ENCODE results near the gene MACROD1. TPM values are rescaled to one million over a fixed set of nuclear protein-coding genes. Genes with fewer than 3 reads are reported as not detected.

MACROD1 gene
- total and polyA plus RNA-seq, 2 of the 13 experiments (the other 11 are each of a cell fraction or from before 2014, with no cell fraction given), result 23.1 to 34.5 TPM

DNA sequence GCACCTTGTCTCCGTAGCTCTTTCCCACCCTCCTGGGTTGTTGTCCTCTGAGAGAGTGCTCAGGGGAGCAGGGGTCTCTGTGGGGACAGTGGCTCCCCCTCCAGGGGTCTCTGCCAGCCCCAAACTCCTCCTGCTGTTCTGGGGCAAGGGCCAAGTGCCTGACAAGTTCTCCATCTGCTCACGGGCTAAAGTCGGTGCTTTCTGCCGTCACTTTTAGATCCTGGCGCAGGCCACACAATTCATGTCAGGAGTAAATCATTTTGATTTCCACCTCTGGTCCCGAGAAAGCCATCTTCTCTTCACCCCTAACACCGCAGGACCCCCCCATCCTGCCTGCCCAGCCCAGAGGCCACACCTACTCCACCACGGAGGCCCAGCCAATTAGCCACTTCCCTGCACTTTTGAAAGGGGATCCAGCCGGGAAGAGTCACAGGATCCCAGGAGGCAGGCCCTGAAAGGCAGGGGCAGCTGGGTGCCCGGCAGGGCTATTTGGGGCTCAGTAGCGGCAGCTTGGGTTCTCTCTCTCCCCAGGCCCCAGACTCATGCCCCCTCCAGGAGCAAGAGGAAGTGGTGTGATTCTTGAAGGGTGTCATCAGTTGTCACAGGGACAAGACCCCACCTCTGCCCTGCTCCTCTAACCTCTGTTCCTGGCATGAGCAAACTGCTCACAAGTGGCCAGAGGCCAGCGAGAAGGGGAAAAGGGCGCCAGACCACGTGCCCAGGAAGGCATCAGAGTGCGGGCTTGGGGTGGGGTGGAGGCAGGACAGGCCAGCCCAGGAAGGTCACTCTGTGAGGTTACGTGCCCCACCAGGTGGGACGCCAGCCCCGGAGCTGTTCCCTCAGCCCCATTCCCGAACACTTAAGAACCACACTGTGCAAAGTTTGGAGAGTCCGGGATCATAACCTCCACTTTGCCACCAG lies 1.3 kb downstream of the MACROD1 start (continued):
- TF ChIP-seq, protein P1, sequence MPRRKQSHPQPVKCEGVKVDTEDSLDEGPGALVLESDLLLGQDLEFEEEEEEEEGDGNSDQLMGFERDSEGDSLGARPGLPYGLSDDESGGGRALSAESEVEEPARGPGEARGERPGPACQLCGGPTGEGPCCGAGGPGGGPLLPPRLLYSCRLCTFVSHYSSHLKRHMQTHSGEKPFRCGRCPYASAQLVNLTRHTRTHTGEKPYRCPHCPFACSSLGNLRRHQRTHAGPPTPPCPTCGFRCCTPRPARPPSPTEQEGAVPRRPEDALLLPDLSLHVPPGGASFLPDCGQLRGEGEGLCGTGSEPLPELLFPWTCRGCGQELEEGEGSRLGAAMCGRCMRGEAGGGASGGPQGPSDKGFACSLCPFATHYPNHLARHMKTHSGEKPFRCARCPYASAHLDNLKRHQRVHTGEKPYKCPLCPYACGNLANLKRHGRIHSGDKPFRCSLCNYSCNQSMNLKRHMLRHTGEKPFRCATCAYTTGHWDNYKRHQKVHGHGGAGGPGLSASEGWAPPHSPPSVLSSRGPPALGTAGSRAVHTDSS (CRISPR knock-in tag; conservative IDR thresholded peaks at IDR 0.05), result no peak
- TF ChIP-seq ZNF430 (CRISPR knock-in tag; IDR thresholded peaks at IDR 0.05), result no peak
- TF ChIP-seq LCORL (IDR thresholded peaks at IDR 0.05), result no peak
- TF ChIP-seq LCORL (CRISPR knock-in tag; IDR thresholded peaks at IDR 0.05), result peak; percentile 17; the same call in 1 of the 2 replicates
- 0 out of 2 replicates have a peak, but pooled peaks have one; percentile 12 for TF ChIP-seq ZC3H13 (CRISPR knock-in tag; IDR thresholded peaks at IDR 0.05)
- TF ChIP-seq, protein P2, sequence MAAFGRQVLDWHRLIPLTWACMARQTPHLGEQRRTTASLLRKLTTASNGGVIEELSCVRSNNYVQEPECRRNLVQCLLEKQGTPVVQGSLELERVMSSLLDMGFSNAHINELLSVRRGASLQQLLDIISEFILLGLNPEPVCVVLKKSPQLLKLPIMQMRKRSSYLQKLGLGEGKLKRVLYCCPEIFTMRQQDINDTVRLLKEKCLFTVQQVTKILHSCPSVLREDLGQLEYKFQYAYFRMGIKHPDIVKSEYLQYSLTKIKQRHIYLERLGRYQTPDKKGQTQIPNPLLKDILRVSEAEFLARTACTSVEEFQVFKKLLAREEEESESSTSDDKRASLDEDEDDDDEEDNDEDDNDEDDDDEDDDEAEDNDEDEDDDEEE (CRISPR knock-in tag; IDR thresholded peaks at IDR 0.05), result no peak
- no peak for TF ChIP-seq ZSCAN30 (CRISPR knock-in tag; IDR thresholded peaks at IDR 0.05)
- no peak for TF ChIP-seq ZKSCAN5 (CRISPR knock-in tag; IDR thresholded peaks at IDR 0.05)
- no peak for TF ChIP-seq SMAD3 (CRISPR knock-in tag; IDR thresholded peaks at IDR 0.05)
- no peak for TF ChIP-seq YEATS4 (CRISPR knock-in tag; IDR thresholded peaks at IDR 0.05; ENCODE audit: borderline replicate concordance)
- no peak for TF ChIP-seq ZNF329 (CRISPR knock-in tag; IDR thresholded peaks at IDR 0.05; ENCODE audit: low read depth)
- TF ChIP-seq, protein P3, sequence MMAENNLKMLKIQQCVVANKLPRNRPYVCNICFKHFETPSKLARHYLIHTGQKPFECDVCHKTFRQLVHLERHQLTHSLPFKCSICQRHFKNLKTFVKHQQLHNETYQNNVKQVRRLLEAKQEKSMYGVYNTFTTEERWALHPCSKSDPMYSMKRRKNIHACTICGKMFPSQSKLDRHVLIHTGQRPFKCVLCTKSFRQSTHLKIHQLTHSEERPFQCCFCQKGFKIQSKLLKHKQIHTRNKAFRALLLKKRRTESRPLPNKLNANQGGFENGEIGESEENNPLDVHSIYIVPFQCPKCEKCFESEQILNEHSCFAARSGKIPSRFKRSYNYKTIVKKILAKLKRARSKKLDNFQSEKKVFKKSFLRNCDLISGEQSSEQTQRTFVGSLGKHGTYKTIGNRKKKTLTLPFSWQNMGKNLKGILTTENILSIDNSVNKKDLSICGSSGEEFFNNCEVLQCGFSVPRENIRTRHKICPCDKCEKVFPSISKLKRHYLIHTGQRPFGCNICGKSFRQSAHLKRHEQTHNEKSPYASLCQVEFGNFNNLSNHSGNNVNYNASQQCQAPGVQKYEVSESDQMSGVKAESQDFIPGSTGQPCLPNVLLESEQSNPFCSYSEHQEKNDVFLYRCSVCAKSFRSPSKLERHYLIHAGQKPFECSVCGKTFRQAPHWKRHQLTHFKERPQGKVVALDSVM (CRISPR knock-in tag; IDR thresholded peaks at IDR 0.05), result no peak
- no peak for TF ChIP-seq RBFOX2 (IDR thresholded peaks at IDR 0.05; ENCODE audit: low read depth, low read length)
- no peak for TF ChIP-seq HNRNPH1 (optimal IDR thresholded peaks at IDR 0.05; ENCODE audit: low read depth, low read length)

All from HepG2 (cell line).